ENCODE data around the gene ZDHHC16.

GRCh38 chr10:97442277-97442676, 3.7 kb upstream of the ZDHHC16 start:
- TF ChIP-seq CTCF (conservative IDR thresholded peaks at IDR 0.05; ENCODE audit: low read length), result no peak
- no peak for TF ChIP-seq EZH2phosphoT487 (IDR thresholded peaks at IDR 0.05; ENCODE audit: borderline replicate concordance, low read depth, low read length)

Measured in OCI-LY7 (cell line).